ENCODE data around the gene OSBPL5. TPM values are rescaled to one million over a fixed set of nuclear protein-coding genes. Genes with fewer than 3 reads are reported as not detected.

The OSBPL5 gene
- total RNA-seq, 2 experiments from 2014 or later, result 2.8 to 3.4 TPM

DNA sequence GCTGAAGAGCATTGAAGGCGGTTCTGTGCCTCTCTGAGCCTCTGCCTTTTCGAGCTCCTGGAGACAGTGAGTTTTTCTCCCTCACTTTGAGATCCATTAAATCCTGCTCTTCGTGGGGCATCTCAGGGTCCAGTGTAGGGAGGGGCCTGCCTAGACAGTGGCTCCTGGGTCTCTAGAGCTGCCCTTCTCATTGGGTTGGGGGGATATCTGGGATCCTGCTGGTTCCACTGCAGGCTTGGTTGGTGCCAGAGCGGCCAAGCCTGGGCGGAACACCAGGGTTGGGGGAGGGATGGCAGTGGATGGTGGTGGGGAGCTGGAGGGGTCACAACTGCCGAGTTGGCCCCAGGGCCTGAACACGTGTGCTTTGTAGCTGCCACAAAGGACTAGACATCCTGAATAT is 55.7 kb downstream of the OSBPL5 start:
- CTCF ChIA-PET, result interaction anchor here (1.1 to 1.4 kb wide), 2 partner anchors 27 to 106 kb away, joined by 3 to 4 read pairs; no protein-coding TSS in a partner anchor
- POLR2A ChIA-PET, result no interaction called here

DNA sequence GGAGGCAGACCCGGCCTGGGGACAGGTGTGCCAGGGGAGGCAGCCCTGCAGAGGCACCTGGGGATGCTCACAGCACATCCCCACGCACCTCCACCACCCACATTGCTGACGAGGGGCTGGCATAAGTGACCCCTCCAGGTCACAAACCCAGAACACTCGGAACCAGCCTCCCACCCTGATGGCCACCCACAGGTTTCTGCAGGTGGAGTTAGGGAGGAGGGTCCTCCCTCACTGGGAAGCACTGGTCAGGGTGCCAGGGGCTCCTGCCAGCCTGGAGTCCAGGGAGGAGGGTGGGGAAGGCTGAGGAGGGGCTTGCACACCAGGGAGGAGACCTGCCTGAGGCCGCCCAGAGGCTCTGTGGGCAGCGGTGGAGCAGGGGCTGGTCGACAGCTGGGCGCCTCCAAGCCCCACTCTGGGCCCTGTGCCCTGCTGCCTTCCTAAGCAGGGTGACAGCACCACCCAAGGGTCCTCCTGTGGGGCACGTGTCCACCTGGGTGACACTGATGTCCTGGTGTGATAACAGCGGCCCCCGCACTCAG is 56.9 kb downstream of the OSBPL5 start:
- POLR2A ChIA-PET, result no interaction called here
- CTCF ChIA-PET, result no interaction called here

GRCh38 chr11:3107608-3108182 is 57.4 kb downstream of the OSBPL5 start:
- ChIA-PET POLR2A (no interaction called here), CTCF (no interaction called here)

GRCh38 chr11:3106736-3107524 is 58.2 kb downstream of the OSBPL5 start:
- ChIA-PET CTCF (no interaction called here), POLR2A (interaction anchor here (0.7 kb wide), 1 partner anchor 1787 kb away, joined by 3 read pairs; no protein-coding TSS in a partner anchor)

GRCh38 chr11:3105791-3106735 is 59.0 kb downstream of the OSBPL5 start:
- POLR2A ChIA-PET, result interaction anchor here (0.7 kb wide), 1 partner anchor 1786 kb away, joined by 3 read pairs; no protein-coding TSS in a partner anchor
- CTCF ChIA-PET, result interaction anchor here (1.4 kb wide), 1 partner anchor 15 kb away, joined by 5 read pairs; no protein-coding TSS in a partner anchor

- CTCF ChIA-PET, result interaction anchor here (1.4 kb wide), 1 partner anchor 14 kb away, joined by 5 read pairs; no protein-coding TSS in a partner anchor
- POLR2A ChIA-PET, result no interaction called here
Measured at GRCh38 chr11:3104961-3105790, 59.9 kb downstream of the OSBPL5 start.

DNA sequence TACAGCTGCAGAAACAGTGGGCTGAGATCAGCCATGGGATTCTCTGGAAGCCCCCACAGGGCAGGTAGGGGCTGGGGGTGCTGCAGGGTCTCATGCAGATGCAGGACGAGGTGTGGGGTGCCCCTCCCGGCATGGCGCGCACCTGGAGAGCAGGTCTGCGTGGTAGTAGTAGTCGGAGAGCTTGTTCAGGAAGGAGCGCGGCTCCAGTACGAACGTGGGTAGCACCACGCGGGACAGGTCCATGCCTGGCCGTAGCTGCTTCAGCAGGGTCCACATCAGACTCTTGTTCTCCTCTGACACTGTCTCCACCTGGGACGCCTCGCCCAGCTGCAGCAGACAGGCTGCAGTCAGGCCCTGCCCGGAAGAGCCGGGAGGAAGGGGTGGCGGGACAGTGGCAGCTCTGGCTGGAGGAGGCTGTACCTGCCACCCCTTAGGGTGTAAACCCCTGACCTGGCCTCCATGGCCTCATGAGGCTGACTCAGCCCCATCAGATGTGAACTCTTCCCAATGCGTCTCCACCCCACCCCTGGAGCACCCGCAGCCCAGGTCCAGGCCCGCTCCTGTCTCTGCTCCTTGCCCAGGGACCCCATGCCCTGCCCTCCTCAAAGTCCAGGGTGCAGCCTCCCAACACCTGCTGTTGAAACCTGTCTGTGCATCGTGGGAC is 60.9 kb downstream of the OSBPL5 start:
- ChIA-PET POLR2A (no interaction called here), CTCF (no interaction called here)

DNA sequence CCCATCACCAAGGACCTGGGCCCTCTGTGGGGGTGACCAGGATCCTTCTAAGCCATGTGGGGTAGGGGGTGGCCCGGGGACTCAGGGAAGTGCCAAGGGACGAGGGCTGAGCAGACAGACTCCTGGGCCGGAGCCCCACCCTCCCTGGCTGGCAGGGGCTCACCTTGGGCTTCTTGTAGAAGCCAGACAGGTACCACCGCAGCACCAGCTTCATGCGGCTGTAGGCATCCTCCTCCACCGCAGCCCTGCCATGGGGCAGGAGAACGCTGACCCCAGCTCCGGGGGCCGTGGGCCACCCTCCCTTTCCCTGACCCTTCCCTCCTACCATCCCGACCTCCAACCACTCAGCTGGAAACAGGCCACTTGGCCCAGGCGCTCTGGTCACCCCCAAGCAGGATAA is 62.0 kb downstream of the OSBPL5 start:
- POLR2A ChIA-PET, result no interaction called here

GRCh38 chr11:3102641-3102921 is 62.5 kb downstream of the OSBPL5 start:
- CTCF ChIA-PET, result no interaction called here
- POLR2A ChIA-PET, result no interaction called here

More for the DNA sequence above, 62.0 kb downstream of the OSBPL5 start:
- CTCF ChIA-PET, result no interaction called here

- CTCF ChIA-PET, result no interaction called here
Measured at GRCh38 chr11:3101921-3102640, 63.0 kb downstream of the OSBPL5 start.

GRCh38 chr11:3099178-3099577 is 65.9 kb downstream of the OSBPL5 start:
- POLR2A ChIA-PET, result no interaction called here
- CTCF ChIA-PET, result interaction anchor here (0.7 kb wide), 1 partner anchor 309 kb away, joined by 3 read pairs; no protein-coding TSS in a partner anchor

More at GRCh38 chr11:3101921-3102640, 63.0 kb downstream of the OSBPL5 start:
- POLR2A ChIA-PET, result no interaction called here

- POLR2A ChIA-PET, result no interaction called here
- CTCF ChIA-PET, result no interaction called here
Measured at GRCh38 chr11:3096909-3097530, 68.1 kb downstream of the OSBPL5 start.

GRCh38 chr11:3095712-3096361 is 69.3 kb downstream of the OSBPL5 start:
- ChIA-PET CTCF (interaction anchor here (0.7 kb wide), 1 partner anchor 187 kb away, joined by 3 read pairs; no protein-coding TSS in a partner anchor), POLR2A (interaction anchor here (0.6 to 0.7 kb wide), 2 partner anchors 73 to 259 kb away, joined by 3 read pairs; no protein-coding TSS in a partner anchor)

DNA sequence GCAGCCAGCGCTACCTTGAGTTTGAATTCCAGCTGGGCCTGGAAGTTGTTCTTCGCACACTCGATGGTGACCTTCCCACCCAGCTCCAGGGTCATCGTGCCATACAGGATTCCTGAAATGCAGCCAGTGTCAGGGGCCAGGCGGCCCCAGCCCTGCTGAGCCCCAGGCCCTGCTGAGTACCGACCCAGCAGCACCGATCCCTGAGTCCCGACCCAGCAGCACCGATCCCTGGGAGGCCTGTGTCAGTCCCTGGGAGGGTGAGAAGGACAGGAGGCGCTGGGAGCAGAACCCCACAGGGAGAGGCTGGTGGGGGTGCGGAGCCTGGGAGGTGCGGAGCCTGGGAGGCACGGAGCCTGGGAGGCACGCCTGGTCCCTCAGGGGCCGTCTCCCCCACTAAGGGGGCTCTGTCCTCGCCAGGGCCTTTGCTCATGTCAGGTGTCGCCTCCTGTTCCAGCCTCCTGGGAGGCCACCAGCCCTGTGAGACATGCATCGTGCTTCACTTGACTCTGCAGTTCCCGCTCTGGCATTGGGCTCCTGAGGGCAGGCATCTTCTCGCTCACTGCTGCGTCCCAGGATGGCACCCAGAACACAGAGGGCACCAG is 70.8 kb downstream of the OSBPL5 start:
- ChIA-PET CTCF (no interaction called here), POLR2A (no interaction called here)

GRCh38 chr11:3093281-3094191 is 71.6 kb downstream of the OSBPL5 start:
- ChIA-PET CTCF (interaction anchor here (1.1 to 1.3 kb wide), 2 partner anchors 56 to 104 kb away, joined by 3 to 4 read pairs; no protein-coding TSS in a partner anchor), POLR2A (no interaction called here)
